Measurements from ENCODE around the gene RXRB. TPM values are rescaled to one million over a fixed set of nuclear protein-coding genes. Genes with fewer than 3 reads are reported as not detected.

The RXRB gene
- total RNA-seq, 2 experiments from 2014 or later = 44.0 to 45.0 TPM

- peaks cover 37% of the 10 kb centered on the region for H3K36me3 Mint-ChIP-seq (ENCODE audit: low read depth)
- CTCF ChIA-PET = interaction anchor here (0.9 to 2.2 kb wide), 8 partner anchors 11 to 370 kb away, joined by 3 to 19 read pairs (median 3); partner anchors contain the start of genes B3GALT4, PSMB9, RPS18 and TAP1
- H3K4me3 Mint-ChIP-seq = peak within 1 kb of the TSS; percentile 80
- POLR2A ChIA-PET = interaction anchor here (0.8 to 3.5 kb wide), 19 partner anchors 8 to 314 kb away, joined by 3 to 34 read pairs (median 5); partner anchors contain the start of genes B3GALT4, RPS18, RXRB and SLC39A7
- H3K4me1 Mint-ChIP-seq = peaks cover 56% of the 10 kb centered on the region
- peak within 1 kb of the TSS; percentile 79 for H3K27ac Mint-ChIP-seq
- H3K9me3 Mint-ChIP-seq = no peaks in the 10 kb centered on the region
- H3K27me3 Mint-ChIP-seq = peaks cover 10% of the 10 kb centered on the region
- peak; percentile 88 for DNase-seq
Observed at GRCh38 chr6:33208091-33208967, 7.9 kb upstream of the RXRB start, which contains the start of gene RING1. Gene RING1 (plus strand): TSS chr6:33208500. CDS start chr6:33208823, 323 bp downstream.

- H3K27ac Mint-ChIP-seq = peak overlapping the region; percentile 79
- no peak for DNase-seq
- POLR2A ChIA-PET = interaction anchor here (0.6 to 3.5 kb wide), 16 partner anchors 8 to 313 kb away, joined by 3 to 34 read pairs (median 5); partner anchors contain the start of genes B3GALT4, RPS18, RXRB and SLC39A7
- H3K9me3 Mint-ChIP-seq = no peaks in the 10 kb centered on the region
- CTCF ChIA-PET = interaction anchor here (1.0 to 2.2 kb wide), 4 partner anchors 41 to 369 kb away, joined by 3 to 19 read pairs (median 4); partner anchors contain the start of genes PSMB9, TAP1 and TAP2
- H3K4me3 Mint-ChIP-seq = peak overlapping the region; percentile 80
- H3K36me3 Mint-ChIP-seq (ENCODE audit: low read depth) = peaks cover 39% of the 10 kb centered on the region
- H3K27me3 Mint-ChIP-seq = peaks cover 2% of the 10 kb centered on the region
- peaks cover 56% of the 10 kb centered on the region for H3K4me1 Mint-ChIP-seq
Observed at GRCh38 chr6:33207552-33208090, 7.2 kb upstream of the RXRB start.

GRCh38 chr6:33206864-33207551 is 6.5 kb upstream of the RXRB start:
- peaks cover 60% of the 10 kb centered on the region for H3K4me1 Mint-ChIP-seq
- H3K36me3 Mint-ChIP-seq (ENCODE audit: low read depth) = peaks cover 39% of the 10 kb centered on the region
- no peak overlapping the region for H3K27ac Mint-ChIP-seq
- CTCF ChIA-PET = interaction anchor here (2.2 kb wide), 1 partner anchor 42 kb away, joined by 19 read pairs; no protein-coding TSS in a partner anchor
- H3K27me3 Mint-ChIP-seq = no peaks in the 10 kb centered on the region
- no peaks in the 10 kb centered on the region for H3K9me3 Mint-ChIP-seq
- DNase-seq = no peak
- POLR2A ChIA-PET = interaction anchor here (0.6 to 3.5 kb wide), 4 partner anchors 41 to 222 kb away, joined by 3 to 34 read pairs (median 8); partner anchors contain the start of genes RPS18 and VPS52
- peak overlapping the region; percentile 19 for H3K4me3 Mint-ChIP-seq

GRCh38 chr6:33206027-33206863 is 5.8 kb upstream of the RXRB start:
- Mint-ChIP-seq H3K4me1 (peaks cover 68% of the 10 kb centered on the region), H3K4me3 (peak overlapping the region; percentile 99), H3K9me3 (no peaks in the 10 kb centered on the region), H3K27me3 (no peaks in the 10 kb centered on the region), H3K27ac (peak overlapping the region; percentile 82), H3K36me3 (ENCODE audit: low read depth) (peaks cover 46% of the 10 kb centered on the region)
- no peak for DNase-seq
- CTCF ChIA-PET = interaction anchor here (0.6 to 0.7 kb wide), 2 partner anchors 14 to 1363 kb away, joined by 3 read pairs; partner anchors contain the start of gene COL11A2
- POLR2A ChIA-PET = interaction anchor here (2.0 to 2.4 kb wide), 3 partner anchors 42 to 236 kb away, joined by 5 to 14 read pairs (median 8); no protein-coding TSS in a partner anchor

- H3K4me3 Mint-ChIP-seq = peak overlapping the region; percentile 99
- peaks cover 48% of the 10 kb centered on the region for H3K36me3 Mint-ChIP-seq (ENCODE audit: low read depth)
- peak; percentile 47 for DNase-seq
- no peaks in the 10 kb centered on the region for H3K9me3 Mint-ChIP-seq
- CTCF ChIA-PET = interaction anchor here (0.6 to 1.1 kb wide), 3 partner anchors 13 to 1362 kb away, joined by 3 read pairs; partner anchors contain the start of genes COL11A2, RPS18 and VPS52
- H3K27me3 Mint-ChIP-seq = no peaks in the 10 kb centered on the region
- POLR2A ChIA-PET = interaction anchor here (0.7 to 2.4 kb wide), 8 partner anchors 15 to 235 kb away, joined by 3 to 14 read pairs (median 3); no protein-coding TSS in a partner anchor
- peak overlapping the region; percentile 82 for H3K27ac Mint-ChIP-seq
- peaks cover 72% of the 10 kb centered on the region for H3K4me1 Mint-ChIP-seq
Observed at GRCh38 chr6:33205191-33206026, 4.9 kb upstream of the RXRB start.

- peaks cover 42% of the 10 kb centered on the region for H3K36me3 Mint-ChIP-seq (ENCODE audit: low read depth)
- peak within 1 kb of the TSS; percentile 82 for H3K27ac Mint-ChIP-seq
- H3K4me1 Mint-ChIP-seq = peaks cover 69% of the 10 kb centered on the region
- DNase-seq = peak; percentile 93
- no peaks in the 10 kb centered on the region for H3K9me3 Mint-ChIP-seq
- peak within 1 kb of the TSS; percentile 99 for H3K4me3 Mint-ChIP-seq
- ChIA-PET POLR2A (interaction anchor here (0.7 to 2.4 kb wide), 8 partner anchors 14 to 234 kb away, joined by 3 to 14 read pairs (median 3); no protein-coding TSS in a partner anchor), CTCF (interaction anchor here (0.6 to 1.1 kb wide), 4 partner anchors 9 to 67 kb away, joined by 3 to 5 read pairs (median 3); partner anchors contain the start of genes RPS18 and VPS52)
- no peaks in the 10 kb centered on the region for H3K27me3 Mint-ChIP-seq
Observed at GRCh38 chr6:33204415-33205190, 4.1 kb upstream of the RXRB start, which contains the start of gene HSD17B8. Gene HSD17B8 (plus strand): TSS chr6:33204655. CDS start chr6:33204669, 14 bp downstream.

- CTCF ChIA-PET = interaction anchor here (0.6 to 0.9 kb wide), 2 partner anchors 9 to 45 kb away, joined by 3 to 5 read pairs; no protein-coding TSS in a partner anchor
Observed at GRCh38 chr6:33204165-33204414, 3.6 kb upstream of the RXRB start.

GRCh38 chr6:33203443-33204164 is 3.1 kb upstream of the RXRB start:
- no peaks in the 10 kb centered on the region for H3K27me3 Mint-ChIP-seq
- H3K4me1 Mint-ChIP-seq = peaks cover 69% of the 10 kb centered on the region
- H3K36me3 Mint-ChIP-seq (ENCODE audit: low read depth) = peaks cover 40% of the 10 kb centered on the region
- DNase-seq = no peak
- peak overlapping the region; percentile 99 for H3K4me3 Mint-ChIP-seq
- H3K27ac Mint-ChIP-seq = peak overlapping the region; percentile 64
- POLR2A ChIA-PET = interaction anchor here (1.0 to 1.2 kb wide), 2 partner anchors 20 to 45 kb away, joined by 3 to 4 read pairs; no protein-coding TSS in a partner anchor
- CTCF ChIA-PET = no interaction called here
- H3K9me3 Mint-ChIP-seq = no peaks in the 10 kb centered on the region

More at GRCh38 chr6:33204165-33204414, 3.6 kb upstream of the RXRB start:
- no peak for DNase-seq
- Mint-ChIP-seq H3K36me3 (ENCODE audit: low read depth) (peaks cover 38% of the 10 kb centered on the region), H3K9me3 (no peaks in the 10 kb centered on the region), H3K27ac (peak overlapping the region; percentile 64), H3K4me3 (peak overlapping the region; percentile 99), H3K4me1 (peaks cover 68% of the 10 kb centered on the region), H3K27me3 (no peaks in the 10 kb centered on the region)
- POLR2A ChIA-PET = interaction anchor here (2.0 to 2.4 kb wide), 3 partner anchors 44 to 234 kb away, joined by 5 to 14 read pairs (median 8); no protein-coding TSS in a partner anchor

GRCh38 chr6:33202799-33203198 is 2.3 kb upstream of the RXRB start:
- Mint-ChIP-seq H3K27me3 (no peaks in the 10 kb centered on the region), H3K4me3 (peak overlapping the region; percentile 99), H3K9me3 (no peaks in the 10 kb centered on the region), H3K36me3 (ENCODE audit: low read depth) (peaks cover 40% of the 10 kb centered on the region), H3K4me1 (peaks cover 77% of the 10 kb centered on the region), H3K27ac (peak overlapping the region; percentile 1)
- DNase-seq = no peak
- CTCF ChIA-PET = no interaction called here
- POLR2A ChIA-PET = interaction anchor here (1.0 to 1.2 kb wide), 2 partner anchors 19 to 46 kb away, joined by 3 to 4 read pairs; no protein-coding TSS in a partner anchor

- ChIA-PET POLR2A (no interaction called here), CTCF (no interaction called here)
- peaks cover 82% of the 10 kb centered on the region for H3K4me1 Mint-ChIP-seq
- no peaks in the 10 kb centered on the region for H3K27me3 Mint-ChIP-seq
- H3K27ac Mint-ChIP-seq = peak overlapping the region; percentile 95
- H3K4me3 Mint-ChIP-seq = peak overlapping the region; percentile 99
- H3K9me3 Mint-ChIP-seq = no peaks in the 10 kb centered on the region
- DNase-seq = no peak
- H3K36me3 Mint-ChIP-seq (ENCODE audit: low read depth) = peaks cover 47% of the 10 kb centered on the region
Observed at GRCh38 chr6:33201935-33202334, 1.5 kb upstream of the RXRB start.

Data from activated CD4-positive, alpha-beta memory T cell treated with anti-CD3 and anti-CD28 coated beads, Interleukin-2, amount 10 ng/mL, durations not matched to agents 7 days and 5 days (primary cell).